Stimulated activated CD8-positive, alpha-beta memory T cell treated with anti-CD3 and anti-CD28 coated beads, Interleukin-7, amount 100 ng/mL, for 1 hour (primary cell): Measurements from ENCODE around the gene ZNF317.
"Not testable (repeated sequence)": the region's sequence is repeated elsewhere in the genome, so short reads cannot be mapped to it uniquely, and the experiment has no call there.

Experiments used
- DNase-seq, 2 donors: peaks; one replicate each; pipeline ENCODE4 v3.0.0-alpha.2; 2020; ENCODE audit warnings: low read depth in 2 of 2

Gene ZNF317

DNA sequence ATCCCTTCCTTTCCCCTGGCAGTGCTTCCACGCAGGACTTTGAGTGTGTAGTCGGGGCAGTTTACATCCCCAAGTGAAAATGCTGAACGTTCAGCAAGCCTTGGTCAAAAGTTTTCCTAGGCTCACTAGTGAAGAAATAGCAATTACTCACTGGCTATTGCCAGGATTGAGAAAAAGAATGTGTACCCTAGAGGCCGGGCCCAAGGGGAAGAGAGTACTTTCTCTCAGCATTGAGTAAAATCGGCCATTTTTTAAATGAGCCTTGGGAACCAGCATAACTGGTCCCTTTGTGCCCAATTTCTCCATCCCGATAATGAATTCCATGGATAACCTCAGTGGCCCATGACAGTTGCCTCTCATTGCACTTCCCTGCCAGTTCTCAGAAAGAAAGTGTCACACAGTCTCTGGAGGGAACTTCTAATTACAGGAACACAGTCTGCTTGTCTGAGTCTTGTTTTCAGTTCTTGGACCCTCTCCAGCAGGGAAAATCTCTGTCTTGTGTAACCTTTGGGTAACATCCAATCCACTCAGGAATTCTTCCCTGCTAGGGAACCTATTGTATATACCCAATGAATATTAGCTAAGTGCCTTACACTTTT lies 31.3 kb downstream of the ZNF317 start:
- no peak for DNase-seq

DNA sequence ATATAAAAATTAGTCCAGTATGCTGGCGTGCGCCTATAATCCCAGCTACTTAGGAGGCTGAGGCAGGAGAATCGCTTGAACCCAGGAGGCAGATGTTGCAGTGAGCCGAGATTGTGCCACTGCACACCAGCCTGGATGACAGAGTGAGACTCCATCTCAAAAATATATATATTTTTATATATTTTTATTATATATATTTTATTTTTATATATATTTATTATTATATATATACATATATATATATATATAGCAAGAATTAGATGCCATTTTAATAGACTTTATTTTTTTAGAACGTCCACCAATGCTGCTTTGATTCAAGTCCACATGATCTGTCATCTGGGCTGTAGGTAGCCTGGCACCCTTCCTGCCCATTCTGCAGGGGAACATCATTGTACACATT lies 35.1 kb downstream of the ZNF317 start:
- no peak for DNase-seq

DNA sequence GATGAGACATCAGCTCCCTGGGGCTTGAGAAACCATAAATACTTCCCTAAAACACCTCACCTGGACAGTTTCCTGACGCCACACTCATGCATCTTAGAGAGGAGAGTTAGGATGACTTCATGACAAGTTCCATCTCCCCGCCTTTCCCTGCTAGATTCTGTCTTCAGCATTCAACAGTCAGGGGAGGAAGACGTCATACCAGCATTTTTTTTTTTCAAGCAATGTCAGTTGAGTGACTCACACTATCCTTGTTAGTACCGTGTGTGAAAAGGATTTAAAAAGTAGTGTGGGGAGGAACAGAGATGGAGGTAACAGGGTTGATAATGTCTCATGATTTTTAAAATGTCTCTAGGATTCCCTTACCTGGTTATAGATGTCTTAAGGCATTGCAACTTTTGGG lies 38.7 kb downstream of the ZNF317 start, which contains the start of gene OR7D2:
OR7D2 (plus strand) TSS at position 79 of the 400 bp plus-strand sequence. CDS start 6,803 bp downstream, outside the sequence.
- DNase-seq = no peak

DNA sequence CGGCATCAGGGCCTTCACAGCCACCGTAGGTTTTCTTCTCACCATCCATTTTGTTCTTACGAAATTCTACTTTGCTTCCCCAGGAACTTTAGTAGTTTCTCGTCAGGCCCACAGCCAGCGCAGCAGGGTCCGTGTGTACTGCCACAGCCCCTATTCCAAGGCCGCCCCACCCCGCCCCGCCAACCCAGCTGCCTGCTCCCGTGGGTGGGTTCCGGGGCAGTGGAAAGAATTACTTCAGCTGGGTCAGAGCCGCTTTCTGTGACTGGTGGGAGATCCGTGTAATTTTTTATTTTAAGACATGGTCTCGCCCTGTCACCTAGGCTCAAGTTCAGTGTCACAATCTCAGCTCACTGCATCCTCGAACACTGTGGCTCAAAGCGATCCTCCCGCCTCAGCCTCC lies 42.8 kb downstream of the ZNF317 start:
- no peak for DNase-seq

DNA sequence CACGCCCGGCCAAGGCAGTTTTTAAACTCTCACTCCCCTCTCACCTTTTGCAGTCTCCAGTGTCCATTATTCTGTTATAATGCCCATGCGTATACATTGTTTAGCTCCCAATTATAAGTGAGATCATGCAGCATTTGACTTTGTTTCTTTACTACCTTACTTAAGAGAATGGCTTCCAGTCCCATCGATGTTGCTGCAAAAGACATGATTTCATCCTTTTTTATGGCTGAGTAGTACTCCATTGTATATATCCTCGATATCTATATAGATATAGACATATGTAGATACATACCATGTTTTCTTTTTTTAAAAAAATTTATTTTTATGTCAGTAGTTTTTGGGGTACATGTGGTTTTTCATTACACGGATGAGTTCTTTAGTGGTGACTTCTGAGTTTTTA lies 47.0 kb downstream of the ZNF317 start:
- DNase-seq = no peak

DNA sequence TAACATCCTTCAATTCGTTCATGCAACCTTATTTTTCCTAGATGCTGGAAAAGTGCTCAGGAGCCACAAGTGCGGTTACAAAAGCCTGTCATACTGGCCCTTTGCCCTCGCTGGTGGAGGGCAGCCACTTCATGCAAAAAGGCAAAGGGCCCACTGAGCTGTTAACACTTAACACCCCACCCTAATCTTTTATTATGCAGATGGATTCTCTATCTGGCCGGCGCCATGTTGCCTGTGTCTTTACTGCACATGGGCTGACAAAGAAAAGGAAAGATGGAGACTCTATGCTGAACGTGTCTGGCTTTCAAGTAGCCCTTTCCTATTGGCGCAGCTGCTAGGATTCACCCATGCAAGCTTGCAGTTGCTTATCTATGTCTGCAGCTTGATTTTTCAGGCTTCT lies 49.3 kb downstream of the ZNF317 start:
- no peak for DNase-seq

DNA sequence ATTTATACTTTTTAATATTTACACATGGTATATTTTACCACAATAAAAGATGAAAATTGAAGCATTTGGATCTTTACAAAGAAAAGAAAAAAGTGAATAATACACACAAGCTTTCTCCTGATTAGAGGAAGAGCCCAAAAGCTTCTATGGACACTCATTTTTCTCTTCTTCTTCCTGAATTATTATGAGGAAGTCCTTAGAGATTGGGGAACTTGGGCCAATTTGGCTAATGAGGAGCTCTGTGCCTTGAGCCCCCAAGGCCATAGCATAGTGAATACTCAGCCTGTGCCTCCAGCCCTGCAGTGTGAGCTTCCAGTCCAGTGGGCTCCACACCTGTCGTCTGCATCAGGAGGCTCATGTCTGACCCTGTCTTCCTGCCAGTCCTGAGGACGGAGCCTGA lies 57.8 kb downstream of the ZNF317 start:
- not testable (repeated sequence) for DNase-seq

DNA sequence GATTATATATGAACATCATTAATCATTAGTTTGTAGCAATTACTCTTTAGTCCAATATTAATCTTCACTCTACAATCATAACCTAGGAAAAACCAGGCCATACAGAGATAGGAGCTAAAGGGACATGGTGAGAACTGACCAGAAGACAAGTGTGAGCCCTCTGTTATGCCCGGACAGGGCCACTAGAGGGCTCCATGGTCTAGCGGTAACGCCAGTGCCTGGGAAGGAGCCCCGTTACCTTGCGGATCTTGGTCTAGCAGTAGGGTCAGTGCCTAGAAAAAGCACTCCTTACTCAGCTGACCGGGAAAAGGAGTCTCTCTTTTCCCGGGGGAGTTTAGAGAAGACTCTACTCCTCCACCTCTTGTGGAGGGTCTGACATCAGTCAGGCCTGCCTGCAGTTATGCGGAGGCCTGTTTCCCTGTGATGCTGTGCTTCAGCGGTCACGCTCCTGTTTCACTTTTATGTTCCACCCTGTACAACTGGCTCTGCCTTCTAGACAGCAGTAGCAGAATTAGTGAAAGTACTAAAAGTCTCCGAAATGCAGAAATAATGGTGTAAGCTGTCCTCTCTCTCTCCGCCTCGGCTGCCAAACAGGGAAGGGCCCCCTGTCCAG lies 65.4 kb downstream of the ZNF317 start:
- peak; percentile 27 to 50 for DNase-seq
